Activated T-helper 17 cell treated with anti-CD3 and anti-CD28 coated beads, Interleukin-2, amount 50 U/mL, for 72 hours (primary cell): ENCODE data around the gene SPATA33. TPM values are rescaled to one million over a fixed set of nuclear protein-coding genes. Genes with fewer than 3 reads are reported as not detected.

Experiments
- ATAC-seq: fragments of 150-1000 bp; cut with Tn5 transposase; replicated peaks from 2 replicates; pipeline ENCODE4 v1.10.0; 2021; ENCODE audit warnings: mild to moderate bottlenecking, moderate library complexity
- H3K27ac Mint-ChIP-seq: one replicate; pipeline ENCODE4 v1.8.0; 2022; ENCODE audit warnings: mixed read lengths
- H3K27me3 Mint-ChIP-seq: one replicate; pipeline ENCODE4 v1.8.0; 2022; ENCODE audit warnings: mixed read lengths
- H3K36me3 Mint-ChIP-seq: one replicate; pipeline ENCODE4 v1.8.0; 2022; ENCODE audit warnings: low read depth, mild to moderate bottlenecking, mixed read lengths
- H3K4me1 Mint-ChIP-seq: one replicate; pipeline ENCODE4 v1.8.0; 2022; ENCODE audit warnings: mixed read lengths
- H3K4me3 Mint-ChIP-seq: one replicate; pipeline ENCODE4 v1.8.0; 2022; ENCODE audit warnings: mild to moderate bottlenecking, mixed read lengths
- H3K9me3 Mint-ChIP-seq: one replicate; pipeline ENCODE4 v1.8.0; 2022; ENCODE audit warnings: mixed read lengths
- total RNA-seq, 2 donors: library from RNA; stranded (reverse); gene quantifications; one replicate each; pipeline ENCODE4 v1.2.3, GENCODE V29; 2022

The SPATA33 gene
- 10 to 100 TPM; 13.3 to 21.5 TPM for total RNA-seq

- Mint-ChIP-seq H3K4me1 (peaks cover 6% of the 10 kb centered on the region), H3K27ac (peak within 1 kb of the TSS; percentile 93), H3K9me3 (no peaks in the 10 kb centered on the region), H3K27me3 (no peaks in the 10 kb centered on the region), H3K4me3 (peak within 1 kb of the TSS; percentile 94), H3K36me3 (peaks cover 67% of the 10 kb centered on the region)
- peak; percentile 95 for ATAC-seq
These were observed at the start of gene SPATA33, which contains the start of gene CHMP1A for GRCh38 chr16:89657442-89658220. Gene SPATA33, plus strand, starts transcription at chr16:89657836. Its CDS starts 76 bp downstream, at chr16:89657912. Gene CHMP1A, minus strand, starts transcription at chr16:89657708. Its CDS starts 120 bp downstream, at chr16:89657588.

GRCh38 chr16:89607937-89608740 is 49.5 kb upstream of the SPATA33 start:
- H3K9me3 Mint-ChIP-seq, result no peaks in the 10 kb centered on the region
- no peak for ATAC-seq
- peaks cover 6% of the 10 kb centered on the region for H3K4me1 Mint-ChIP-seq
- no peaks in the 10 kb centered on the region for H3K36me3 Mint-ChIP-seq
- no peaks in the 10 kb centered on the region for H3K27me3 Mint-ChIP-seq
- no peak overlapping the region for H3K4me3 Mint-ChIP-seq
- H3K27ac Mint-ChIP-seq, result no peak overlapping the region

- H3K9me3 Mint-ChIP-seq, result no peaks in the 10 kb centered on the region
- H3K4me3 Mint-ChIP-seq, result no peak overlapping the region
- H3K27ac Mint-ChIP-seq, result no peak overlapping the region
- no peaks in the 10 kb centered on the region for H3K27me3 Mint-ChIP-seq
- H3K36me3 Mint-ChIP-seq, result no peaks in the 10 kb centered on the region
- no peak for ATAC-seq
- H3K4me1 Mint-ChIP-seq, result peaks cover 6% of the 10 kb centered on the region
These were observed 47.6 kb upstream of the SPATA33 start for GRCh38 chr16:89610108-89610453.

DNA sequence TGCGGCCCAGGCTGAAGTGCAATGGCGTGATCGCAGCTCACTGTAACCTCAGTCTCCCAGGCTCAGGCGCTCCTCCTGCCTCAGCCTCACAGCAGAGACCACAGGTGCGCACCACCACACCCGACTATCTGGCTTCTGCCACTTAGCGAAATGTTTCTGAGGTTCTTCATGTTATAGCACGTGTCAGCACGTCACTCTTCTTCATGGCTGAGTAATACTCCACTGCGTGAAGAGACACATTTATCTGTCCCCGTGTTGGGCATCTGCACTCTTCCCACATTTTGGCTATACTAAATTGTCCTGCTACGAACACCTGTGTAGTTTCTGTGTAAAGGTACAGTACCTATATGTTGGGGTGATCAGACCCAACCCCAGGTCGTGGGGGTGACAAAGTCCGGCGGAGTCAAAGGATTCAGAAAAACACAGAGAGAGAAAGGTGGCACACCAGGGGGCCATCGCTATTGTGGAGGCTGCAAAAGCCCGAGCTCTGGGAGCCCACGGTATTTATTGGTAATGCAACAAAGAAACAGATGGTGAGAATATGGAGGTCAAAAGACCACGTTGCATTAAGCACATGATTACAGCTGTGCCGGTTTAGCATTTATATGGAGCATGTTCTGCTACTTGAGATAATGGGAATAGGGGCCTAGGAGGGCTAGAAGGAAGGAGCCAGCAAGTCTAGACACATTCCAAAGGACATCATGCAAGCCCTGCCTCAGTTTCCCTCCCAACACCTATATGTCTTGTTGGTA is 45.0 kb upstream of the SPATA33 start:
- ATAC-seq, result no peak
- H3K9me3 Mint-ChIP-seq, result no peaks in the 10 kb centered on the region
- H3K4me1 Mint-ChIP-seq, result peaks cover 12% of the 10 kb centered on the region
- peak overlapping the region; percentile 65 for H3K27ac Mint-ChIP-seq
- no peaks in the 10 kb centered on the region for H3K36me3 Mint-ChIP-seq
- no peak overlapping the region for H3K4me3 Mint-ChIP-seq
- no peaks in the 10 kb centered on the region for H3K27me3 Mint-ChIP-seq

DNA sequence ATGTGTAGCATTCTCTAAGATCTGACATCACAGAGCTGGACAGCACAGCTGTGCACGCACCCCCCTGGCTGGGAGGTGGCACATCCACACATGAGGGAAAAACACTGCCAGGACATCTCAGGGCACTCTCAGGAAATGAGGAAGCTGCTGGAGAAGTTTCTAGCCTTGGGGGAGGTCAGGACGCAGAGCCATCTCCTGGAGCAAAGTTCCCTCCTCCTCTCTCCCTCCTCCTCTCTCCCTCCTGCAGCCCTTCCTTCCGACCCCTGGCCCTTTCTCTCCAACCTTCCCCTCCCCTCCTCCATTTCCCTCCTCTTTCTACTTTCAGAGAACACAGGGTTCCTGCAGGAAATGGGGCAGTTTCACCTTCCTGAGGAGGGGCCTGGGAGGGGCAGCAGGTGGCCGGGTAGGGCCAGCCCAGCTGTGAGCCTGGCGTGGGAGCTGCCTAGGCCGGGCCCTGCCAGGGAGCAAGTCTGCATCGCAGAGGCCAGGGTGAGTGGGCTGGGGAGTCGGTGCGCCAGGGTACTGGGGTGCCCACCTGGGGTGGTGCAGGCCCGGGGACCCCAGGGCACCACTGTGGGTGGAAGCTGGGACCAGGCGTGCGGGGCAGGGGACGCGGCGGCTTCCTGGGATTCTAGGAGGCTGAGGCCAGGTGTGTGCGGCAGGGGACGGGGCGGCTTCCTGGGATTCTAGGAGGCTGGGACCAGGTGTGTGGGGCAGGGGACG is 44.2 kb upstream of the SPATA33 start, which contains the start of gene DPEP1:
Gene DPEP1, plus strand, starts transcription at position 412 of the 723 bp plus-strand sequence. CDS start 16,769 bp downstream, outside the sequence.
- H3K4me1 Mint-ChIP-seq, result peaks cover 12% of the 10 kb centered on the region
- ATAC-seq, result no peak
- no peak within 1 kb of the TSS for H3K4me3 Mint-ChIP-seq
- peak within 1 kb of the TSS; percentile 65 for H3K27ac Mint-ChIP-seq
- no peaks in the 10 kb centered on the region for H3K27me3 Mint-ChIP-seq
- no peaks in the 10 kb centered on the region for H3K9me3 Mint-ChIP-seq
- no peaks in the 10 kb centered on the region for H3K36me3 Mint-ChIP-seq

GRCh38 chr16:89613954-89614459 is 43.6 kb upstream of the SPATA33 start:
- Mint-ChIP-seq H3K36me3 (no peaks in the 10 kb centered on the region), H3K27ac (no peak overlapping the region), H3K4me3 (no peak overlapping the region), H3K4me1 (peaks cover 12% of the 10 kb centered on the region), H3K9me3 (no peaks in the 10 kb centered on the region), H3K27me3 (no peaks in the 10 kb centered on the region)
- no peak for ATAC-seq

DNA sequence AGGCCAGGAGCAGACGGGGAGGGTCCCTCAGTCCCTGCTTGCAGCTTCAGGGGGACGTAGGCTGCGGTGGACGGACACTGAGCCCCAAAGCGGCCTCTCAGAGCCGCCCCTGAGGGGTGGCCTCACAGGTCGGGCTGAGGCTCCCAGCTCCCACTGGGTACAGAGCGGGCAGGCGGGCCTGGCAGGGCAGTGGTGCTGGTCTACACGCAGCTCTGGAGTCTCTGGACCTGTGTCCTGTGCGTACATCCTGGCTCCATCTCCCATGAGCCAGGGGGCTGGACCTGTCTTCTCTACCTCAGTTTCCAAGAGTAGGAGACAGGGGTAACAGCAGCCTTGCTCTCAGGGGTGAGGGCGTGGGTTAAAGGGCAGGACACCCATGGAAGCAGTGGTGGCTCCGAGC is 42.5 kb upstream of the SPATA33 start:
- Mint-ChIP-seq H3K27ac (no peak overlapping the region), H3K4me3 (no peak overlapping the region), H3K9me3 (no peaks in the 10 kb centered on the region), H3K36me3 (no peaks in the 10 kb centered on the region), H3K27me3 (no peaks in the 10 kb centered on the region), H3K4me1 (peaks cover 12% of the 10 kb centered on the region)
- ATAC-seq, result no peak

- no peak for ATAC-seq
- H3K9me3 Mint-ChIP-seq, result no peaks in the 10 kb centered on the region
- no peak overlapping the region for H3K27ac Mint-ChIP-seq
- peaks cover 12% of the 10 kb centered on the region for H3K4me1 Mint-ChIP-seq
- no peaks in the 10 kb centered on the region for H3K36me3 Mint-ChIP-seq
- H3K4me3 Mint-ChIP-seq, result no peak overlapping the region
- H3K27me3 Mint-ChIP-seq, result no peaks in the 10 kb centered on the region
These were observed 42.0 kb upstream of the SPATA33 start for GRCh38 chr16:89615596-89616090.

GRCh38 chr16:89616623-89617022 is 41.0 kb upstream of the SPATA33 start:
- peak overlapping the region; percentile 83 for H3K27ac Mint-ChIP-seq
- H3K4me1 Mint-ChIP-seq, result peaks cover 12% of the 10 kb centered on the region
- no peak for ATAC-seq
- no peak overlapping the region for H3K4me3 Mint-ChIP-seq
- H3K36me3 Mint-ChIP-seq, result no peaks in the 10 kb centered on the region
- H3K9me3 Mint-ChIP-seq, result no peaks in the 10 kb centered on the region
- H3K27me3 Mint-ChIP-seq, result no peaks in the 10 kb centered on the region

GRCh38 chr16:89617036-89617435 is 40.6 kb upstream of the SPATA33 start:
- Mint-ChIP-seq H3K36me3 (no peaks in the 10 kb centered on the region), H3K9me3 (no peaks in the 10 kb centered on the region), H3K27ac (peak overlapping the region; percentile 83), H3K4me3 (no peak overlapping the region), H3K4me1 (peaks cover 12% of the 10 kb centered on the region), H3K27me3 (no peaks in the 10 kb centered on the region)
- no peak for ATAC-seq

DNA sequence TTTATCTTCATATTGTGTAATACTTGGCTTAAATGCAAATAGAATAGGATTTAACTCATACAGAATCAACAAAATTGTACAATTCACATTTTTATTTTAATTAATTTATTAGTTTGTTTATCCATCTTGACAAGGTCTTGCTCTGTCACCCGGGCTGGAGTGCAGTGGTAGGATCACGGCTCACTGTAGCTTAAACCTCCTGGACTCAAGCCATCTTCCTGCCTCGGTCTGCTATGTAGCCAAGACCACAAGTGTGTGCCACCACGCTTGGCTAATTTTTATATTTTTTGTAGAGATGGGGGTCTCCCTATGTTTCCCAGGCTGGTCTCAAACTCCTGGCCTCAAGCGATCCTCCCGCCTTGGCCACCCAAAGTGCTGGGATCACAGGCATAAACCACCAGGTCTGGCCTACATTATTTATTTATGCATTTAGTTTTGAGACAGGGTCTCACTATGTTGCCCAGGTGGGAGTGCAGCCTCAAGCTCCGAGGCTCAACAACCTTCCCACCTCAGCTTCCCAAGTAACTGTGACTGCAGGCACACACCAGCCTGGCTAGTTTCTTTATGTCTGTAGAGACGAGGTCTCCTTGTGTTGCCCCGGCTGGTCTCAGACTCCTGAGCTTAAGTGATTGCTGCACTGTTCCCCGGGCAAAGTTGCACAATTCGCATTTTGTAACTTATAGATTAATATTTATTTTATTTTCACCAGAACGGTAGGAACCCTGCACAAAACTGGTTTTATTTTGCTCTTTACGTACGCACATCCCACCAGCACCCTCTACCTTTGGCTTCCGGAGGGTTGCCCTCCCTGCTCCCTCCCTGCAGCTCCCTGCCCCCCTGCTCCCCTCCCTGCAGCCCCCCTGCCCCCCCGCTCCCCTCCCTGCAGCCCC is 39.3 kb upstream of the SPATA33 start:
- no peaks in the 10 kb centered on the region for H3K36me3 Mint-ChIP-seq
- H3K27me3 Mint-ChIP-seq, result peaks cover under 1% of the 10 kb centered on the region
- peaks cover 6% of the 10 kb centered on the region for H3K4me1 Mint-ChIP-seq
- no peak for ATAC-seq
- no peaks in the 10 kb centered on the region for H3K9me3 Mint-ChIP-seq
- no peak overlapping the region for H3K27ac Mint-ChIP-seq
- no peak overlapping the region for H3K4me3 Mint-ChIP-seq

DNA sequence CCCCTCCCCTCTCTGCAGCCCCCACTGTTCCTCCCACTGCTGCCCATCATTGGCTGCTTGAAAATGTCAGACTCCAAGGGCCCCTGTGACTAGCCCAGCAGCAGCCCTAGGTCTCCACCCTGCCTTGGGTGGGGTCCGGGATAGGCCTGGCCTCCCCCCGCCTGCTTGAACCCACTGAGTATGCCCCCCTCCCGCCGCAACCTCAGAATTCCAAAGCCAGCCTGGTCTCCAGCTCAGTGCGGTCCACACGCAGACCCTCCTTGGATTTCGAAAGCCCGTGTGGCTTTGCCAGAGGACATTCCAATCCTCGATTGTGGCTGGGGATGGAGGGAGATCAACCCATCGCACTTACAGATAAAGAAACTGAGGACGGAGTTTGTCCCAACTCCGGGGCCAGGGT is 37.8 kb upstream of the SPATA33 start:
- Mint-ChIP-seq H3K27ac (no peak overlapping the region), H3K36me3 (no peaks in the 10 kb centered on the region), H3K27me3 (peaks cover 8% of the 10 kb centered on the region), H3K4me1 (peaks cover 10% of the 10 kb centered on the region), H3K4me3 (no peak overlapping the region), H3K9me3 (no peaks in the 10 kb centered on the region)
- no peak for ATAC-seq

DNA sequence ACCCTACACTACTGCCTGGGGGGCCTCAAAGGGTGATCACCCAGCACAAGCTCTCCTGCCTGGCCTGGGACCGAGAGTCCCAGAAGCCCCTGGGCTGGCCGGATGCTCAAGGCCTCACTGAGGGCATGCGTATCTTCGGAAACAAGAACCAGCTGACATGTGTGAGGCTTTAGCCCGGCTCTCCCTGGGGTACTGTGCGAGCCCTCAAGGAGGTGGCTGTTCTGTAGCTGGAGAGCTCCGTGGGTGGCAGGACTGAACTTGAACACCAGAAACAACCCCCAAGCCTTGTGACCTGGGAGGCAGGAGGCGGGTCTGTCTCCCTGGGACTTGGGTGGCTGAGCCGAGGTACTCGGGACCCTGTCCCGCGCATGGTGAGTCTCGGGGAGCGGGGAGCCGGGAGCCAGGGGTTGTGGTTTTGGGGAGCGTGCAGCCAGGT is 37.2 kb upstream of the SPATA33 start:
- H3K27ac Mint-ChIP-seq, result no peak overlapping the region
- no peaks in the 10 kb centered on the region for H3K9me3 Mint-ChIP-seq
- H3K4me3 Mint-ChIP-seq, result no peak overlapping the region
- no peak for ATAC-seq
- peaks cover 10% of the 10 kb centered on the region for H3K4me1 Mint-ChIP-seq
- no peaks in the 10 kb centered on the region for H3K36me3 Mint-ChIP-seq
- H3K27me3 Mint-ChIP-seq, result peaks cover 8% of the 10 kb centered on the region
